Choroid plexus epithelial cell (primary cell): Measurements from ENCODE around the gene RUFY1.
A peak's percentile ranks its signal among the peaks of the same experiment; 100 is the strongest.

Experiments used
- DNase-seq: peaks from one replicate; pipeline ENCODE4 v3.0.0-alpha.2; 2010; ENCODE audit warnings: low read depth
- H3K4me3 ChIP-seq: 2 replicates; pipeline ENCODE4 v1.5.1; 2011; ENCODE audit warnings: low read depth, mild to moderate bottlenecking, control low read depth, low read length, moderate library complexity
- TF ChIP-seq, protein P1 (sequence below): conservative IDR thresholded peaks from 2 replicates; pipeline ENCODE4 v1.5.1; 2011; ENCODE audit warnings: low read depth, mild to moderate bottlenecking, control low read depth, inconsistent platforms, low read length, moderate library complexity

RUFY1 gene

DNA sequence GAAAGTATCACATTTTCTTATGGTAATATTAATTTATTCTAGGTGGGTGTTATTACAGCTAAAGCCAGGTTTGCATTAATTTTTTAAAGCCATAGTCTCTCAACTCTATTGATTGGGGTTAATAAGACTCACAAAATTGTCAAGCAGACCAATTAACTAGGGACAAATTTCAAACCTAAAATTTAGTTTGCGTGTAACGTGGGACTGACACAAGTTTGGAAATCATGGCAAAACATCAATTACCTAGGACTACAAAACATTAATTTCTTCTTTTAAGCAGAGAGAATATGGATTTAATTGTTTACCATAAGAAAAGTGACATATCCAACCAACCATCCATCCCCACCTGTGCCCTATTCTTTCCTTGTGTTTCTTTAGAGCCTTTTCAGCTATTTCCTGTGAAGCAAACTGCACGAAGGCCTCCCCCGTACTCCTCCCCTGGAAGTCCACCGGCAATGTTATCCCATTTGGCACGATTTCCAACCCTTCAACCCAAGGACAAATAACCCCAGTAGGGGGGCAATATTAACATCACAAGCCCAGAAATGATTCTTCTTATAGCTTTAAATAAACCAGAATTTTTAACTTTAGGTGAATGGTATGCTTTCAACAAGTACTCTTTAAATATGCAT is 68.7 kb downstream of the RUFY1 start:
- TF ChIP-seq, protein P1, sequence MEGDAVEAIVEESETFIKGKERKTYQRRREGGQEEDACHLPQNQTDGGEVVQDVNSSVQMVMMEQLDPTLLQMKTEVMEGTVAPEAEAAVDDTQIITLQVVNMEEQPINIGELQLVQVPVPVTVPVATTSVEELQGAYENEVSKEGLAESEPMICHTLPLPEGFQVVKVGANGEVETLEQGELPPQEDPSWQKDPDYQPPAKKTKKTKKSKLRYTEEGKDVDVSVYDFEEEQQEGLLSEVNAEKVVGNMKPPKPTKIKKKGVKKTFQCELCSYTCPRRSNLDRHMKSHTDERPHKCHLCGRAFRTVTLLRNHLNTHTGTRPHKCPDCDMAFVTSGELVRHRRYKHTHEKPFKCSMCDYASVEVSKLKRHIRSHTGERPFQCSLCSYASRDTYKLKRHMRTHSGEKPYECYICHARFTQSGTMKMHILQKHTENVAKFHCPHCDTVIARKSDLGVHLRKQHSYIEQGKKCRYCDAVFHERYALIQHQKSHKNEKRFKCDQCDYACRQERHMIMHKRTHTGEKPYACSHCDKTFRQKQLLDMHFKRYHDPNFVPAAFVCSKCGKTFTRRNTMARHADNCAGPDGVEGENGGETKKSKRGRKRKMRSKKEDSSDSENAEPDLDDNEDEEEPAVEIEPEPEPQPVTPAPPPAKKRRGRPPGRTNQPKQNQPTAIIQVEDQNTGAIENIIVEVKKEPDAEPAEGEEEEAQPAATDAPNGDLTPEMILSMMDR, result peak; percentile 2

DNA sequence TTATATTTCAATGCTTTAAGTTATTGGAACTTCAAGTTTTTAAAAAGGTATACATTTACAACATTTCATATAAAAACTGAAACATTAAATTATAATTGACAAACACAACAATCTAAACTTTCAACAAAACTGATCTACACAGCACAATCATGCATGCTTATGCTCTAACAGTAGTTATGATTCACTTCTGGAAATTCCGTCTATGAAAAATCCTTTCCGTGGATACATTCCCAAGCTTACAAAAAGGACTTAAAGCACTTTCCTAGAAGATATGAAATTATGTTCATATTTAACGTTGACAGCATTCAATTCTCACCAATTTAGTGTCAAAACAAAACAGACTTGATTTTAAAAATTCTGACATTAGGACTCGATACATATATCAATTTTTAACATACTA is 69.4 kb downstream of the RUFY1 start:
- TF ChIP-seq, protein P1, result no peak
- DNase-seq, result no peak
- peak overlapping the region; percentile 100 for H3K4me3 ChIP-seq

More for the DNA sequence above, 68.7 kb downstream of the RUFY1 start:
- no peak for DNase-seq
- peak overlapping the region; percentile 100 for H3K4me3 ChIP-seq

DNA sequence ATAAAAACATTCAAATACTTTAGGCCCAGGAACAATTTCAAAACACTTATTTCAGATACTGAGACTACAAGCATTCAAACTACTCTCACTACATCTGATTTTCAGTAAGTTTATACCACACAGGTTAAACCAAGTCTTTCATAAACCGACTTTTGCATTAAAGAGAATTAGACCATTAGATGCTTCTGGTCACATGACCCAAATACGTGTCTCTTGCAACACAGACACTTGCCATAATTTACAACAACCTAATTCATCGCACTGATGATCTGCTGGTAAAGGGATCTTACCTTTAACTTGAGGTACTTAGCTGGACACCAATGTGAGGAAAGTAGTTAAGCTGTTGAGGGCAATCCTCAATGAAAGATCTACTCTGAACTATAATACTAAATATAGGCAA is 69.9 kb downstream of the RUFY1 start:
- H3K4me3 ChIP-seq, result peak overlapping the region; percentile 100
- TF ChIP-seq, protein P1, result no peak
- DNase-seq, result no peak

DNA sequence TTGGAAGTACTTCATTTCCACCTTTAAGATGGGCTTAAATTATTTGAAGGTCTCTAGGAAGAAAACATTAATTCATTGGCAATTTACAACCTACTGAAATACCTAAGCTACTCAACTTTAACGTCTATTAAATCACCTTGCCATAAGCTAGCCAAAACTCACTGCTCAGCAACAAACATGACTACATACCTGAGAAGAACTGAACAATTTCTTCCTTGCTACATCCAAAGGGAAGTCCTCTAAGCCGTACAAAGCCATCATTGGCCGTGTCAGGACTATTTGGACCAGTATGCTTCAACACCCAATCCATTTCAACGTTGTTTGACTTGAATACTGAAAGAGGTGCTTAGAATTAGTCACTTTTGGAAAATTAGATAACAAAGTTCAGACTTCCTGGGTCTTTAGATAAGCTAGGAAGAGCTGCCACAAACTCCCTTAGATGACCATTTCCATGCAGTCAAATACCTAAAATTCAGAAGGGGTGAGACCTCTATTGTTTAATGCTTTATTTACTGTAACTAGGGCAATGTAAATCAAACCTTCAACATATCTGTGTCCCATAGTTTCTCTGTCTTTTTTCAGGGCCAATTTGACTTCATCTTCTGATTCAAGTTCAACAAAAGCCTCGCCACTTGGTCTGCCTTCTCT is 70.5 kb downstream of the RUFY1 start:
- TF ChIP-seq, protein P1, result no peak
- no peak for DNase-seq
- peak overlapping the region; percentile 100 for H3K4me3 ChIP-seq

DNA sequence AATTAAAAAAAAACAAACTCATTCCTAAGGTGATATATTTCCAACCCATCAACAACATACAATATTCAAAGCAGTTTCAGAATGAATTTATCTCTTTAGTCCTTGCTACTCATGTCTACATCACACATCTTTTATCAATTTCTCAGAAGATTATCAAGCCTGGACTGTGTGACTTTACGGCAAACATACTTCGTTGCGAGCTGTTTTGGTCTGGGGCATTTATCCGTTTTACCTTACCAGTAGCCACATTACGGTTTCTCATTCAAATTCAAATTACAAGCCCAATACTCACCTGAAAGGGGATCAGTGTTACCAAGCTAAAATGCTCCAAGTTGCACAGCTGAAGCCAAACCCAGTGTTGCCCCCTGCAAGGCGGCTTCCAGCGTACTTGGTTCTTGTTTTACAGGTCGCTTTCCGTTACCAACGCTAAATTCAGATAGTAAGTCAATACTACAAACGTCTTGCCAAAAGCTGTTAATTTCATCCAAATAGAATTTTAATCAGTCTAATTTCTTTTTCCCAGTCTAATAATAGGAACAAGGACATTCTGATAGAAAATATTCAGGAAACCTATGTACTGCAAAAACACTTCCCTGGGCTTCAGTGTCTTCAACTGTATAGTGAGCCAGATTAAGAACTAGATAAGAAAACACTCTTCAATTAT is 71.3 kb downstream of the RUFY1 start:
- TF ChIP-seq, protein P1, result no peak
- peak overlapping the region; percentile 100 for H3K4me3 ChIP-seq
- DNase-seq, result peak; percentile 45

DNA sequence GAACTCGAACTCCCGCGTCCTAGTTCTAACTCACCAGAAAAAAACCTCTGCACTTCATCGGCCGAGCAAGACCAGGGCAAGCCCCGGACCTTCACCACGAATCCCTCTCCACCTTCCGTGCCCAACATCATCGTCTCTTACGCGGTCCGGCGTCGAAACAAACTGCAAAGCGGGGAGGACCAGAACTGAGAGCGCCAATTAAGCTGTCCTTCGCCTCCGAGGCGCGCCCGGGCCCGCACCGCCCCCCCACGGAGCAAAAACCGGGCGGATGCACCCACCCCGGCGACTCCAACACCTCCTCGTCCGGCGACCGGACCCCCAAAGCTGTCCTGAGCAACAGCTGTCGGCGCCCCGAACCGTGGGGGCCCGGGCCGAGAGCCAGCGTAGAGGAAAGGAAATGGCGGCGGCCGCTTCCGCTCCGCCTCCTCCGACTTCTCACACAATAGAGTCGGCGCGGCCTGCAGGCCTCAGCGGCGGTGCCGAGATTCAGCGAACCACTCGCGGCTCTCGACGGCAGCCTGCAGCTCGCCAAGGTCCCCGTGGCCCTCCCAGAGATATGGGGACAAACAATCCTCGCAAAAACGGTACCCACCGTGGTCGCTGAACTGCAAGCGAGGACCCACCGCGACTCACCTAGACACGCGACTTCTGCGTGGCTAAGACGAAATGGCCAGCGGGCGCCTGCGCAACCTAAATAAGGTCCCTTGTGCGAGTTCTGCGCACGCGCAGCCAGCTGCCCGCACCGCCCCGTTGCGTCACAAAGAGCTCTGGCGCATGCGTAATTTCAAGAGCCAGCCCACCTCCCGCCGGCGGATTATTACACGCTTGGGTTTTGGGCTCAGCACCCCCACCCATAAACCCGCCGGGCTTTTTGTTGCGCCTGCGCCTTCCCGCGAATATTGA is 72.9 kb downstream of the RUFY1 start, which contains the start of gene HNRNPH1:
Gene HNRNPH1, minus strand, starts transcription at position 669 of the 903 bp plus-strand sequence. Its CDS starts 538 bp downstream, at position 131.
- DNase-seq, result peak; percentile 99
- H3K4me3 ChIP-seq, result peak within 1 kb of the TSS; percentile 100
- TF ChIP-seq, protein P1, result no peak
